ENCODE measurements around the gene GRIK5.

DNA sequence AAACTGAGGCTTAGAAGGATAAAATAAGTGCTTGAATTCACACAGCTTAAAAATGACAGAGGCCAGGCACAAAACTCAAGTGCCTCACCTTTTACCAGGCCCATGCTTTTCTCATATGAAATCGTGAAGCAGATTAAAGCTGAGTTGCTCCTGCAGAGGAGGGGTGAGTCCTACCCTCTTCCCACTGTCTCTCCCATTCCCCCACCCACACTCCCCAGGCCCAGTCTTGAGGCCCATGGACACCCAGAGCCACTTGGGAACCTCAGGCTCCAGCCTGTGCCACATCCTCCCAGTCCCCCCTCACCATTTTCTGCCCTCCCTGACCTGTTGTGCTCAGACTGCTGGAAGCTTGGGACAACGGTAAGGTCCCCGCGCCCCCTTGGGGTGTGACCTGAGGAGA, 23.5 kb upstream of the GRIK5 start:
- TF ChIP-seq, protein P1, sequence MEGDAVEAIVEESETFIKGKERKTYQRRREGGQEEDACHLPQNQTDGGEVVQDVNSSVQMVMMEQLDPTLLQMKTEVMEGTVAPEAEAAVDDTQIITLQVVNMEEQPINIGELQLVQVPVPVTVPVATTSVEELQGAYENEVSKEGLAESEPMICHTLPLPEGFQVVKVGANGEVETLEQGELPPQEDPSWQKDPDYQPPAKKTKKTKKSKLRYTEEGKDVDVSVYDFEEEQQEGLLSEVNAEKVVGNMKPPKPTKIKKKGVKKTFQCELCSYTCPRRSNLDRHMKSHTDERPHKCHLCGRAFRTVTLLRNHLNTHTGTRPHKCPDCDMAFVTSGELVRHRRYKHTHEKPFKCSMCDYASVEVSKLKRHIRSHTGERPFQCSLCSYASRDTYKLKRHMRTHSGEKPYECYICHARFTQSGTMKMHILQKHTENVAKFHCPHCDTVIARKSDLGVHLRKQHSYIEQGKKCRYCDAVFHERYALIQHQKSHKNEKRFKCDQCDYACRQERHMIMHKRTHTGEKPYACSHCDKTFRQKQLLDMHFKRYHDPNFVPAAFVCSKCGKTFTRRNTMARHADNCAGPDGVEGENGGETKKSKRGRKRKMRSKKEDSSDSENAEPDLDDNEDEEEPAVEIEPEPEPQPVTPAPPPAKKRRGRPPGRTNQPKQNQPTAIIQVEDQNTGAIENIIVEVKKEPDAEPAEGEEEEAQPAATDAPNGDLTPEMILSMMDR (IDR thresholded peaks at IDR 0.05; ENCODE audit: low read depth, low read length): no peak
- no peak for TF ChIP-seq POLR2A (IDR thresholded peaks at IDR 0.05; ENCODE audit: extremely low read depth, insufficient read length)
- no peak for TF ChIP-seq MYC (IDR thresholded peaks at IDR 0.05; ENCODE audit: low read depth, low read length)

Data from NB4 (cell line).